ENCODE results near the gene MKLN1.

GRCh38 chr7:131284702-131285419 is 42.8 kb upstream of the MKLN1 start:
- no peak for TF ChIP-seq ZNF570 (CRISPR knock-in tag; IDR thresholded peaks at IDR 0.05; ENCODE audit: borderline replicate concordance)
- no peak for TF ChIP-seq TEF (CRISPR knock-in tag; IDR thresholded peaks at IDR 0.05)
- no peak for TF ChIP-seq GLMP (CRISPR knock-in tag; IDR thresholded peaks at IDR 0.05; ENCODE audit: borderline replicate concordance)
- no peak for TF ChIP-seq EZH2 (conservative IDR thresholded peaks at IDR 0.05; ENCODE audit: low read depth, low read length)
- no peak for TF ChIP-seq NCOA2 (CRISPR knock-in tag; IDR thresholded peaks at IDR 0.05)
- TF ChIP-seq MED13 (CRISPR knock-in tag; IDR thresholded peaks at IDR 0.05): no peak
- no peak for TF ChIP-seq NRL (CRISPR knock-in tag; IDR thresholded peaks at IDR 0.05; ENCODE audit: borderline replicate concordance)
- no peak for TF ChIP-seq POLR2A (IDR thresholded peaks at IDR 0.05; ENCODE audit: insufficient read depth in 1 of 2, low read depth in 2 of 2, low read length in 2 of 2)
- TF ChIP-seq MYC (CRISPR knock-in tag; IDR thresholded peaks at IDR 0.05; ENCODE audit: borderline replicate concordance): no peak
- no peak for TF ChIP-seq E2F1 (CRISPR knock-in tag; IDR thresholded peaks at IDR 0.05)
- TF ChIP-seq FOSL2 (CRISPR knock-in tag; IDR thresholded peaks at IDR 0.05): no peak
- TF ChIP-seq RAD21 (CRISPR knock-in tag; IDR thresholded peaks at IDR 0.05): no peak
- no peak for TF ChIP-seq MIER2 (CRISPR knock-in tag; IDR thresholded peaks at IDR 0.05)

All from HepG2 (cell line).